Prostate gland (tissue), 2 donors: Measurements from ENCODE around the gene PALD1.

ENCODE experiments used
- CTCF ChIP-seq, 4 experiments: fragments of 200-600 bp in 2 of 4; fragments of 450-650 bp in 2 of 4; sonication (generic) in 2 of 4; IDR thresholded peaks; 1 replicate in 3 of 4; 2 replicates in 1 of 4; pipeline ENCODE4 v1.5.1; 2016 to 2019; ENCODE audit warnings: antibody characterized with exemption in 4 of 4, mild to moderate bottlenecking in 2 of 4, moderate library complexity in 2 of 4
- POLR2A ChIP-seq: fragments of 450-650 bp; IDR thresholded peaks from one replicate; pipeline ENCODE4 v1.6.1; 2016; ENCODE audit warnings: antibody characterized with exemption, mild to moderate bottlenecking
- POLR2AphosphoS5 ChIP-seq: sonication (generic); formaldehyde crosslinking; IDR thresholded peaks from one replicate; pipeline ENCODE4 v1.6.1; 2017; ENCODE audit warnings: antibody characterized with exemption

GRCh38 chr10:70505908-70506307 is 27.3 kb downstream of the PALD1 start:
- no peak for TF ChIP-seq CTCF (IDR thresholded peaks at IDR 0.05)
- no peak for TF ChIP-seq POLR2AphosphoS5
- TF ChIP-seq POLR2A: no peak
